Panc1 (cell line): ENCODE results near the gene SYF2.

Experiments
- CTCF ChIP-seq: fragments of 450-650 bp; IDR thresholded peaks from 2 replicates; pipeline ENCODE4 v1.5.1; 2017; ENCODE audit warnings: mild to moderate bottlenecking
- REST ChIP-seq, 2 experiments: IDR thresholded peaks; 2 replicates each; pipeline ENCODE4 v1.6.1; 2011 to 2012; ENCODE audit warnings: low read depth in 2 of 2, control low read depth in 1 of 2, low read length in 1 of 2, mild to moderate bottlenecking in 1 of 2, moderate library complexity in 1 of 2; ENCODE audit not compliant: insufficient read depth in 1 of 2
- SIN3A ChIP-seq: IDR thresholded peaks from 2 replicates; pipeline ENCODE4 v1.6.1; 2012; ENCODE audit warnings: low read depth, mild to moderate bottlenecking, low read length, moderate library complexity, borderline replicate concordance; ENCODE audit not compliant: insufficient read depth
- TCF7L2 ChIP-seq: IDR thresholded peaks from 2 replicates; pipeline ENCODE4 v1.6.1; 2011; ENCODE audit warnings: mild to moderate bottlenecking, low read depth, low read length, inconsistent platforms

GRCh38 chr1:25223471-25223870 is 8.8 kb downstream of the SYF2 start:
- TF ChIP-seq CTCF (no peak), SIN3A (no peak), REST (IDR thresholded peaks at IDR 0.05; ENCODE audit: insufficient read depth in 1 of 2, low read depth in 2 of 2, low read length in 1 of 2) (no peak), TCF7L2 (no peak)
